Lower leg skin (tissue), 3 donors: ENCODE results near the gene ATP8B4.

Experiments
- CTCF ChIP-seq, 3 donors: fragments of 450-650 bp; IDR thresholded peaks; one replicate each; pipeline ENCODE4 v1.5.1; 2016; ENCODE audit warnings: antibody characterized with exemption in 3 of 3, mild to moderate bottlenecking in 3 of 3, moderate library complexity in 2 of 3
- POLR2A ChIP-seq, 2 donors: fragments of 450-650 bp; IDR thresholded peaks; one replicate each; pipeline ENCODE4 v1.6.1; 2016 to 2017; ENCODE audit warnings: antibody characterized with exemption in 2 of 2, mild to moderate bottlenecking in 1 of 2, moderate library complexity in 1 of 2

DNA sequence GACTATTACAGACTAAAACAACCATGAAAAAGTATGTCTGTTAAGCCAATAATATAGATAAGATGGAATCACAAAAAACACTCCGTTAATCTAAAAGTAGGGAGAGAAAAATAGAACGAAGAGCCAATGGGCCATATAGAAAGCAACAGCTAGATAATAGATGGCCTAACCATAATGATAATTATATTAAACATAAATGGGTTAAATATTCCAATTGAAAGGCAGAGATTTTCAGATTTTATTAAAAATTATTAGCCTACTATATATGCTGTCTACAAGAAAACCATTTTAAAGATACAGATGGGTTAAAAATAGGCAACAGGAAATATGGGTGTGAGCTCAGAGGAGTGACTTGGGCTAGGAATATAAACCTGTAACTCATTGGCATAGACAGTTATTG, 76.3 kb downstream of the ATP8B4 start:
- TF ChIP-seq CTCF (IDR thresholded peaks at IDR 0.05) (no peak), POLR2A (IDR thresholded peaks at IDR 0.05) (no peak)
